Ovary (tissue), 3 donors: ENCODE measurements around the gene CAPN1.

Experiments
- POLR2A ChIP-seq: fragments of 450-650 bp; IDR thresholded peaks from one replicate; pipeline ENCODE4 v1.6.1; 2017; ENCODE audit warnings: antibody characterized with exemption, mild to moderate bottlenecking, moderate library complexity
- TF ChIP-seq, protein P1 (sequence below), 3 donors: fragments of 450-650 bp in 2 of 3; fragments of 200-600 bp in 1 of 3; IDR thresholded peaks; one replicate each; pipeline versions ENCODE4 v1.5.1 to v1.8.0; 2016 to 2022; ENCODE audit warnings: antibody characterized with exemption in 3 of 3, mild to moderate bottlenecking in 1 of 3
- donor health status: DM: no; HTN: no; CAD: no.

DNA sequence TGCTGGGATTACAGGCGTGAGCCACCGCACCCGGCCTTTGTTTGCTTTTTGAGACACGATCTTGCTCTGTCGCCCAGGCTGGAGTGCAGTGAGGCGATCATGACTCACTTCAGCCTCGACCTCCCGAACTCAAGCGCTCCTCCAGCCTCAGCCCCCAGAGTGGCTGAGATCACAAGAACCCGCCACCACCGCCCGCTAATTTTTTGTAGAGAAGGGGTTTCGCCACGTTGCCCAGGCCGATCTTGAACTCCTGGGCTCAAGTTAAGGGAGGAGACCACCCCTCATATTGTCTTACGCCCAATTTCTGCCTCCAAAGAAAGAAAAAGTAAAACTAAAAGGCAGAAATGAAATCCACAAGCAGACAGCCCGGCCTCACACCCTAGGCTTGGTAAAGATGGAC is 78.6 kb downstream of the CAPN1 start:
- no peak for TF ChIP-seq POLR2A
- TF ChIP-seq, protein P1, sequence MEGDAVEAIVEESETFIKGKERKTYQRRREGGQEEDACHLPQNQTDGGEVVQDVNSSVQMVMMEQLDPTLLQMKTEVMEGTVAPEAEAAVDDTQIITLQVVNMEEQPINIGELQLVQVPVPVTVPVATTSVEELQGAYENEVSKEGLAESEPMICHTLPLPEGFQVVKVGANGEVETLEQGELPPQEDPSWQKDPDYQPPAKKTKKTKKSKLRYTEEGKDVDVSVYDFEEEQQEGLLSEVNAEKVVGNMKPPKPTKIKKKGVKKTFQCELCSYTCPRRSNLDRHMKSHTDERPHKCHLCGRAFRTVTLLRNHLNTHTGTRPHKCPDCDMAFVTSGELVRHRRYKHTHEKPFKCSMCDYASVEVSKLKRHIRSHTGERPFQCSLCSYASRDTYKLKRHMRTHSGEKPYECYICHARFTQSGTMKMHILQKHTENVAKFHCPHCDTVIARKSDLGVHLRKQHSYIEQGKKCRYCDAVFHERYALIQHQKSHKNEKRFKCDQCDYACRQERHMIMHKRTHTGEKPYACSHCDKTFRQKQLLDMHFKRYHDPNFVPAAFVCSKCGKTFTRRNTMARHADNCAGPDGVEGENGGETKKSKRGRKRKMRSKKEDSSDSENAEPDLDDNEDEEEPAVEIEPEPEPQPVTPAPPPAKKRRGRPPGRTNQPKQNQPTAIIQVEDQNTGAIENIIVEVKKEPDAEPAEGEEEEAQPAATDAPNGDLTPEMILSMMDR (IDR thresholded peaks at IDR 0.05), result no peak
